NCI-H2107 treated with DMSO at 0.1 percent for 48 hours (cell line): Measurements from ENCODE around the gene DHRS2.
A peak's percentile ranks its signal among the peaks of the same experiment; 100 is the strongest.
"Not testable (repeated sequence)": the region's sequence is repeated elsewhere in the genome, so short reads cannot be mapped to it uniquely, and the experiment has no call there.

Experiments
- DNase-seq: peaks from one replicate; lab custom pipeline; 2025; ENCODE audit not compliant: unreplicated experiment; lab: John Stamatoyannopoulos, UW

Gene DHRS2

DNA sequence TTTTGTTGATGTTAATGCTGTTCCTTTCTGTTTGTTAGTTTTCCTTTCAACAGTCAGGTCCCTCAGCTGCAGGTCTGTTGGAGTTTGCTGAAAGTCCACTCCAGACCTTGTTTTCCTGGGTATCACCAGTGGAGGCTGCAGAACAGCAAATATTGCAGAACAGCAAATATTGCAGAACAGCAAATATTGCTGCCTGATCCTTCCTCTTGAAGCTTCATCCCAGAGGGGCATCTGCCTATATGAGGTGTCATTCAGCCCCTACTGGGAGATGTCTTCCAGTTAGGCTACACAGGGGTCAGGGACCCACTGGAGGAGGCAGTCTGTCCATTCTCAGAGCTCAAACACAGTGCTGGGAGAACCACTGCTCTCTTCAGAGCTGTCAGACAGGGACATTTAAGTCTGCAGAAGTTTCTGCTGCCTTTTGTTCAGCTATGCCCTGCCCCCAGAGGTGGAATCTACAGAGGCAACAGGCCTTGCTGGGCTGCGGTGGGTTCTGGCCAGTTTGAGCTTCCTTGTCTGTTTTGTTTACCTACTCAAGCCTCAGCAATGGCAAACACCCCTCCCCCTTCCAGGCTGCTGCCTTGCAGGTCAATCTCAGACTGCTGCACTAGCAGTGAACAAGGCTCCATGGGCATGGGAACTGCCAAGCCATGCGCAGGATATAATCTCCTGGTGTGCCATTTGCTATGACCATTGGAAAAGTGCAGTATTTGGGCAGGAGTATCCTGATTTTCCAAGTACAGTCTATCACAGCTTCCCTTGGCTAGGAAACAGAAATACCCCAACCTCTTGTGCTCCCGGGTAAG lies 53.7 kb downstream of the DHRS2 start:
- DNase-seq = not testable (repeated sequence)

DNA sequence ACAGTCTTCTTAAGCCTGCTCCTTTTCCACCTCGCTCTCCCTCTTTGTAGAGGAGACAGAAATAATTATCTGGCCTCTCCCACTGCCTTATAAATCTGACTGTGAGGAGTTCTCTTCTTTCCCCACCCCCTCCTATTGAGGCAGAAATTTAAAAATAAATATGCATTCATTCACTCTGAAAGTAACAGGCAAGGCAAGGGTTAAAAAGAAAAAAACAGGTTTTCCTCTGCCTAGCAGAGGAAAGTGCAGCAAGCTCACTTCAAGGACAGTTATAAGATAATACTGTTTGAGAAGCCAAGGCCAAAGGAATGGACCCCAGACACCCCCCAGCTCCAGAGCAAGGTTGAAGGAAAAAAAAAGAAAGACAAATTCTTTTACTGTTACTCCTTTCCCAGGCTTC lies 56.3 kb downstream of the DHRS2 start:
- no peak for DNase-seq

DNA sequence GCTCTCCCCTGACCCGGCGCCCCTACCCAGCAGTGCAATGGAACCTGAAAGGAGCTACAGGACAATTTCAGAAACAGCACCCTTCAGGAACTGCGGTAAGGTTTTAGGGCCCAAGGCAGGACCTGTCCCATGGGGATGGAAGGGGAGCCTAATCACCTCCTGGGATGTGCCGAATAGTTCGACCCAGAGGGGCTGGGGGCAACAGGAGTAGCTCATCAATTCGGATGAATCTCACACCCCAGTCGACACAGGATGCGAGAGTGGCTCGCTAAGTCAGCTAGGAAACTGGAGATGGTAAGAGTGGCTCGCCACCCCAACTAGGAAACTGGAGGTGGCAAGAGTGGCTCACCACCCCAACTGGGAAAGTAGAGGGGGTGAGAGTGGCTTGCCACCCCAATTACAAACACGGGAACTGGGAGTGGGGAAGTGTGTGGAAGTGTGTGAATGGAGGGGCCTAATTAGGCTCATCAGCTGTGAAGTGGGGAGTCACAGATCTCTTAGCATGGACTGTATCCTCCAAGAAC lies 57.1 kb downstream of the DHRS2 start:
- DNase-seq = no peak

DNA sequence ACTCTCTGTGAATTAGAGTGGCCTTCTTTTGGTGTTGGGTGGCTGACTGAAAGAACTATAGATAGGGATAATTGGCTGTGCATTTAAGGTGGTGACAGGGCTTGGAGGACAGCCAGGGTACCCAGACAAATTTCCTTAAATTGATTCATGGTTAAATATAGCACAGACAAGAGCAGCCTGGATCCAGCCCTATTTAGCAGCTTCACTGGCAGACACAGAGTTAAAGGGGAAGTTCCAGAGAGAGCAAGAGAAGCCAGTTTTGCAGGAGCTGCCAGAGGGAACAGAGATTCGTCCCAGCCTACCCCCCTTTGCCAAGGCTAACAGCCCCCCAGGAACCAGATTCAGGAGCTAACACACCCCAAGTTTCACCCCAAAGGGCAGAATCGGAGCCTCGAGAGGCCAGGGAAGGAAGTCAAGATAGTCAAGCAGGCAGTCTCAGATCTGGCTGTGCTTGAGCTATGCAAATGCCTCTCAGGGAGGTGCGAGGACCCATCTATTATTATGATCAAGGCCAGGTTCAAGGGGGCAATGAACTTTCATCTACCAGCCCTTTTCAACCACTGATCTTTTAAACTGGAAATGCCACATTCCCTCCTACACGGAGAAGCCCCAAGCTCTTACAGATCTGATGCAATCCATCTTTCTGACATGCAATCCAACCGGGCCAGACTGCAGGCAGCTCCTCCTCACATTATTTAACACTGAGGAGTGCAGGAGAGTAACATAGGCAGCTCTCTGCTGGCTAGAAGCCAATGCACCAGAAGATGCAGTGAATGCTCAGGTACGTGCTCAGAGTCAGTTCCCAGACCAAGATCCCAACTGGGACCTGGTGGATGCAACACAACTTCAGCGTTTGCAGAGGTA lies 58.2 kb downstream of the DHRS2 start:
- peak; percentile 14 for DNase-seq
